GM12865 (cell line): Measurements from ENCODE around the gene KRTAP10-2.

Experiments
- DNase-seq: peaks from one replicate; pipeline ENCODE4 v3.0.0; 2010; ENCODE audit warnings: low read depth
- H3K4me3 ChIP-seq: 2 replicates; pipeline ENCODE4 v1.5.1; 2011; ENCODE audit warnings: mild to moderate bottlenecking, low read depth, low read length, control low read depth
- CTCF ChIP-seq: IDR thresholded peaks from 2 replicates; pipeline ENCODE4 v1.5.1; 2011; ENCODE audit warnings: low read length, control low read depth, low read depth, inconsistent platforms; ENCODE audit not compliant: insufficient read depth; ENCODE audit errors: missing control alignments

KRTAP10-2 gene

DNA sequence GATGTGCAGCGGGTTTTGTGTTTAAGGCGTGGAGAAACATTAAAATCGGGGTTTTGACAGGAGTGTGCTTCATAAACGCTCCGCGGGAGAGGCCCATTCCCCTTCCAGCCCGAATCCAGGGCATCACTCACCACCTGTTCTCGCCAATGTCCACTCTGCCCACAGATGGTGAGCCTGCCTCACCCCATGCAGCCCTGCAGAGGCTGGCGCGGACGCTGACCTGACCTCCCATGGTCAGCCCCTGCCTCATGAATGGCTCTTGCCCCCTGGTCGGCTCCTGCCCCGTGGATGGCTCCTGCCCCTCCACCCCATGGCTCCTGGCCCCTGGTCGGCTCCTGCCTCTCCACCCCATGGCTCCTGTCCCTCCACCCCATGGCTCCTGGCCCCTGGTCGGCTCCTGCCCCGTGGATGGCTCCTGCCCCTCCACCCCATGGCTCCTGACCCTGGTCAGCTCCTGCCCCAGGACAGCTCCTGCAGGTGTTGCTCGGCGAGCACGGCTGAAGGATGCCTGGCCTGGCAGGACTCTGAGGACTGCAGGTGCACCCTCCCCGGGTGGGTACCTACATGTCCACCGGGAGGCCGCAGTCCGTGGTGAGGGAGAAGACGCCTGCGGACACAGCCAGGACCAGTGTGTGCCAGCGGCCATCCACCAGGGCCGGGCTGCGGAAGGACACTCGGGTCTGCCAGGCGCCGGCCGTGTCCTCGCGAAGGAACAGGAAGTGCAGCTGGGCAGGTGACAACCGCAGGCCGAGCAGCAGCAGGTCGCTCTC lies 18.0 kb downstream of the KRTAP10-2 start:
- no peak for TF ChIP-seq CTCF
- no peak overlapping the region for H3K4me3 ChIP-seq
- DNase-seq: no peak

DNA sequence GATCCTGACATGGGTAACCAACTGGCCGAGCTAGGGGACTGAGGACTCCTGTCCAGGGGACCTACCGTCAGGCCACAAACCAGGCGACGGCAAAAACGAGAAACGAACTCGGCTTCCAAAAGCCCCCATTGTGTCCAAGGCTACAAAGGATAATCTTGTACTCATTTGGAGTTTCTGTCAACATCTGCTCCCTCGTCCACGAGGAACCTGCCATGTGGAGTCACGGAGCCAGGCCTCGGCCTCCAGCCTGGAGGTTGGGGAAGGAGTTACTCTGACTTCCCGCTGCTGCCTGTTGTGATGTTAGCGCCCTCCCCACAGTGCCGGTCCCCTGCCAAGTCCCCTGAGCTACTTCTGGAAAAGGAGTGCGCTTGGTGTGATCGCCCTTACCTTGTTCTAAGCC lies 18.6 kb downstream of the KRTAP10-2 start:
- TF ChIP-seq CTCF: no peak
- DNase-seq: no peak
- no peak overlapping the region for H3K4me3 ChIP-seq

DNA sequence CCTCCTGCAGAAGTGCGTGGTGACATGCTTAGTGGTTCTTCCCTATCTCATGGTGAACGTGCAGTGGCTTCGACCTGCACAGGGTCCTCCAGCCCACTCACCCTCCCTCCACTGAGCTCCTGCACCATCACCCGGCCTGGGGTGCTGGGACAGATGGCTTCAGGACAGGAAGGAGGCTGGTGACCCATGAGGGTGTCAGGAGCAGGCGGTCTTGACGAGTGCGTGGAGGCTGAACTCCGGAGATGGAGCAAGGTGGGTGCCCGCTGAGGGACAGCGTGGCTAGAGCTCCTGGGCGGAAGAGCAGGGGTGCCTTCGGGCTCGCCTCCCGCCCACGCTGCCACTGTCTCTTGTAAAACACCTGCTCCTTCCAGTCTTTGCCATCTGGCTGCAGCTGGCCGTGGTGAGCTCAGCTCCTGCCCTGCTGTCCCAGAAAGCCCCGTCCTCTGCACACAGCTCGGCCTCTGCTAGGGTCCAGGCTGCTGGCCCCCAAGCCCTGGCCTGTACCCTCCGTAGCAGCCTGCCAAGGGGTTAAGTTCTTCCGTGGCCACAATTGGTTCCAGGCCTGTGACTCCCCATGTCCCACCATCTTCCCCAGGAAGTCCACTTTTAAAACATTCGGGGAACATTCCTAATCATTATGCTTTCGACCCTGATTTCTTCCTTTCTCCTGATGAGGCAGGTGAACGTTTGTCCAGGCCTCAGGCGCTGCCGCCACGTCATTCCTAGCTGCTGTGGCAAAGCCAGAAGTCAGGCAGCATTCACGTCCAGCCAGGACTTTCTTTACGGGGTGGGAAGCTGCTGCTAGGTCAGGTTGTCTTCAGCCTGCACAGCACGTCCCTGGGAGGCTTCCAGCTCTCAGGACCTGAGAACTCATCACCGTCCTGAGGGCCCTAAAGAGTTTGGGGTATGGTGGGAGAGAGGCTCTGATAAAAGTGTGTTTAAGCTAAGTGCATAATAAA lies 19.4 kb downstream of the KRTAP10-2 start:
- no peak for DNase-seq
- TF ChIP-seq CTCF: no peak
- H3K4me3 ChIP-seq: no peak overlapping the region

DNA sequence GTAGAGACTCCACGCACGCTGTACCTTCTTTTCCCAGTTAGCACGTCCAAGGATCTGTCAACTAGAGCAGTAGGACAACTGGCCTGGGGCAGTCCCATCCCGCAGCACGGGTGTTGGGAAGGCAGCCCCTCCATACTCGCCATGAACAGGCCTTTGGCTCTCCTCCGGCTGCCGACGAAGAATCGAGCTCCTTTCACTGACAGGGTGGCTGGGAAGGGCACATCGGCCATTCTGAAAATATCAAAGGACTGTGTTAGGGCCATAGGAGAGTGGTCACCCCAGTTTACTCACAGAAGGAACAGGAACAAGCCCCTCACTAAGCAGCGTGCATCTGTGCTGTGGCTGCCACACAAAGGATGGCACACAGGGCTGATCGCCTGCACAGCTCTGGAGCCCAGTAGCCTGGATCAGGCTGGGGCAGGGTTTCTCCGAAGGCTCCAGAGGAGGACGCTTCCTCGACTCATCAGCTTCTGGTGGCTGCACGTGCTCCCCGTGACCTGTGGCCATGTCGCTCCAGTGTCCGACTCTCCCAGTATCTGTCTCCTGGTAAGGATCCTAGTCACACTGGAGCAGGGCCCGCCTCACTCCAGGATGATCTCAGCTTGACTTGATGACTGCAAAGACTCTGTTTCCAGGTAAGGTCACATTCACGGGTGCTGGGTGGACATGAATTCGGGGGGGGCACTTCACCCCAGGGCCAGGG lies 20.3 kb downstream of the KRTAP10-2 start:
- no peak overlapping the region for H3K4me3 ChIP-seq
- TF ChIP-seq CTCF: no peak
- no peak for DNase-seq

DNA sequence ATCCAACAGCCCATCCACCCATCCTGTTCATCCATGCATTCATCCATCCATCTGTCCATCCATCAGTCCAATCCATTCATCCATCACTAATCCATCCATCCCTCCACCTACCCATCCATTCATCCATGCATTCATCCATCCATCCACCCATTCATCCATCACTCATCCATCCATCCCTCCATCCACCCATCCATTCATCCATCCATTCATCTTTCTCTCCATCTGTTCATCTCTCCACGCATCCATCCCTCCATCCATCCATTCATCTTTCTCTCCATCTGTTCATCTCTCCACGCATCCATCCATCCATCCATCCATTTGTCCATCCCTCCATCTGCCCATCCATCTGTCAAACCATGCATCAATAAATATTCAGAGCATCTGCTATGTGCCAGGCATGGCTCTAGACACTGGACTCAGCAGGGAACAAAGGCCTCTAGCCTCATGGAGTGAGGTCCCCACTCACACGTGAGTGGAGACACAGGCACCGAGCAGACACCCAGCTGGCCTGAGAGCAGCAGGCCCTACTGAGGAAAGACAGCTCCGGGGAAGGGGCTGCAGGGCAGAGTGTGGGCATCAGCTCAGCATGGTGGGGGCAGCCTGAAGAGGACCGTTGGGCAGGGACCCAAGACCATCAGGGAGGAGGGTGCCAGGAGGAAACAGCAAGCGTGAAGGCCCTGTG lies 20.9 kb downstream of the KRTAP10-2 start:
- DNase-seq: no peak
- H3K4me3 ChIP-seq: no peak overlapping the region
- no peak for TF ChIP-seq CTCF

- DNase-seq: no peak
- TF ChIP-seq CTCF: no peak
- no peak overlapping the region for H3K4me3 ChIP-seq
Observed at GRCh38 chr21:44529503-44530125, 21.7 kb downstream of the KRTAP10-2 start.
